Daoy (cell line): Measurements from ENCODE around the gene PPIE. TPM values are rescaled to one million over a fixed set of nuclear protein-coding genes. Genes with fewer than 3 reads are reported as not detected.
"Not testable (repeated sequence)": the region's sequence is repeated elsewhere in the genome, so short reads cannot be mapped to it uniquely, and the experiment has no call there.

Source experiments
- DNase-seq: peaks from one replicate; pipeline ENCODE4 v3.0.0-alpha.2; 2015; ENCODE audit warnings: low read depth
- total RNA-seq: library from RNA; depleted of rRNA; stranded (reverse); fragments of >200 nt; shearing (Covaris generic); gene quantifications from 2 replicates; pipeline ENCODE4 v1.2.3, GENCODE V29; 2014

PPIE gene
- total RNA-seq, 1 experiment from 2014 or later, result 42.3 TPM

DNA sequence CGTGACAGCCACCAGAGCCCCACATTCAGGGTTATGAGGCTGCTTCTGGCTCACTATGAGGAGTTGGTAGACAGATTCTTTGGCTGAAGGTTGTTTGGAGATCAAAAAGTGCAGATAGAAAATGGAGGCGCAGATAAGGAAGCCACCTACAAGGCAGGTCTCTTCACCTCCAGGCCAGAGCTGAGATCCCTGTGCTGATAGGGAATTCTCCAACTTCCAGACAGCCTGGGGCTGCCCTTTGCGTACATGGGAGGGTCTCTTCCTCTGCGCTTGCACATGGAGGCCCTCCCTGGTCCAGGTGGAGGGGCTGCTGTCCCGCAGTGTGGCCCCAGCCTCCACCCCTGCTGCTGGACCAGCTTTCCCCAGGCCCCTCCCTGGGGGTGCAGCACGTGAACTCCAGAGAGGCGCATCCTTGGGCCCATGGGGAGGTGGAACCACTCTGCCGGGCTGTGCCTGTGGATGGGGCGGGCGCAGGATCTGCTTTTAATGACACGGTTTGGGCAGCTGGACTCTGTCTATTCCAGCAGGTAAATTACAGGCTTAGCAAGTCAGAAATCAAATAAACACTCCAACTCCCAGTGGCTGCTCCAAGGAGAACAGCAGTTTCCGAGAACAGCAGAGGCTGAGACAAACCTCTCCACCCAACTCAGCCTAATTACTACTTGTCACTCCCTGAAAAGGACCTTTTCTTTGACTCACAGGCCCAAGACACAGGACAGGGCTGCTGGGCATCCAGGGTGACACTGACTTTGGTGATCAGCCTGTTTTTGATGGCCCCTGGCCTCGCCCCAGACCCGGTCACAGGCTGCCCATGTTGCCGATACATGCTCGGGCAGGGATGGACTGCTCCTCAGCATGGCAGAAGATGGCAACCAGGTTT is 20.1 kb downstream of the PPIE start:
- DNase-seq, result no peak

DNA sequence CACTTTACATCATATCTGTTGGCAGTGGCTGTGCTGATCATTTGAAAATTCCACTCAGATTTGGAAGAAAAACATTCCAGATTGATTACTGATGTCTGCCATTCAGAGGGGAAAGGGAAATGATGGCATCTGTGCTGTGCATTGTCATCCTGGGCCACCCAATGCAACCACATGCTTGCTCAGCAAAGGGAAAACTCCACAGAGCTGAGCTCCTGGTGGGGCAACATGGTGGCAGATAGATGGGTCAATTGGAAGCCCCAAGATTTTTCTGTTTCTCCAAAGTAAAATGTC is 20.7 kb downstream of the PPIE start:
- DNase-seq, result no peak

GRCh38 chr1:39760074-39761008 is 21.7 kb downstream of the PPIE start:
- DNase-seq, result no peak

GRCh38 chr1:39761016-39761415 is 22.3 kb downstream of the PPIE start:
- no peak for DNase-seq

GRCh38 chr1:39761557-39762260 is 23.0 kb downstream of the PPIE start:
- DNase-seq, result no peak

GRCh38 chr1:39762550-39763540 is 24.2 kb downstream of the PPIE start:
- no peak for DNase-seq

DNA sequence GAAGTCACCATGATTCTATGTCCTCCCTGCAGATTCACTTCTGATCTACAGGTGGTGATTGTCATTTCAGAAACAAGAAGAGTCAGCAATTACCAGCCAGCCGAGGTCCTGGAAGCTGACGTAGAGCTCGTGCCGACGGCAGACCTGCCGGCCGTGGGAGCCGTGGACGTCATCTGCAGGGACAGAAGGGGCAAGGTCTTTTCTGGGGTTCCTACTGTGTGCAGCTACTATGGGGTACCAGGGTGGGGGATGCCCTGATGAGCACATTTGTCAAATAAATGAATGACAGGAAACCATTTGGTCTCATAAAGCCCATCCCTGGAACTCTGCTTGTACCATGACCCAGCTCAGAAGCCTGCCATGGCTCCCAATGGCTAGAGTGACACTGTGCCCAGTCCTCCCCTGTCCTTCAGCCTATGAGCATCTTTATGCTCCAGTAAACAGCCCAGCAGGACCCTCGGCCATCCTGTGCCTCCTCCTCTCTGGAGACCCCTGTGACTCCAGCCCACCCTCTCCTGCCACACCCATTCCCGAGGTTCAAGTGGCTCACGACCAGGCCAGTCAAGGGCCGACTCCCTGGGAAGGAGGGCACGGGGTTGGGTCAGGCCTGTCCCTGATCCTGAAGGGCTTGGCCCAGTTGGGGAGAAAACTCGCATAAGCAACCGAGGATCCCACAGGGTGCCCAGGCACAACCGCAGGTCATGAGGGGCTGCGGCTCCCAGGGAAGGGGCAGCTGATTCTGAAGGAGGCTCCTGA is 25.1 kb downstream of the PPIE start:
- DNase-seq, result not testable (repeated sequence)

GRCh38 chr1:39764512-39764911 is 25.8 kb downstream of the PPIE start:
- DNase-seq, result not testable (repeated sequence)

DNA sequence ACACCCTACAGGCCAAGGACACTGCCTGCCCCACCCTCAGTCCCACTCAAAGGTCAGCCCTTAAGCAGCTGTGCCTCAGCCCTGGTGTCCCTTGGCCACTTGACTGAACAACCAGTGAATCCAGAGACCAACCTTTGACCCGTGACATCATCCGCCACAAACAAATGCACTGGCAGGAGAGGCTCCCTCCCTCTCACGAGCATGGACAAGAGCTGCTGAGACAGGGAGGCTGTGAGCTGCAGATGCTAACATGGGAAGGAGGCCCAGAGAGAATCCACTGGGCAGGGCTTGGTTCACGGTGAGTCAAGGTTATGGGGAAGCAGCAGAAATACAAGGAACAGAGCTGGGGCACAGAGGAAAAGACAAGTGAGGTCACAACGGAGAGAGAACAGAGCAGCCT is 27.8 kb downstream of the PPIE start:
- not testable (repeated sequence) for DNase-seq

- DNase-seq, result not testable (repeated sequence)
Measured at GRCh38 chr1:39769502-39769901, 30.8 kb downstream of the PPIE start.

DNA sequence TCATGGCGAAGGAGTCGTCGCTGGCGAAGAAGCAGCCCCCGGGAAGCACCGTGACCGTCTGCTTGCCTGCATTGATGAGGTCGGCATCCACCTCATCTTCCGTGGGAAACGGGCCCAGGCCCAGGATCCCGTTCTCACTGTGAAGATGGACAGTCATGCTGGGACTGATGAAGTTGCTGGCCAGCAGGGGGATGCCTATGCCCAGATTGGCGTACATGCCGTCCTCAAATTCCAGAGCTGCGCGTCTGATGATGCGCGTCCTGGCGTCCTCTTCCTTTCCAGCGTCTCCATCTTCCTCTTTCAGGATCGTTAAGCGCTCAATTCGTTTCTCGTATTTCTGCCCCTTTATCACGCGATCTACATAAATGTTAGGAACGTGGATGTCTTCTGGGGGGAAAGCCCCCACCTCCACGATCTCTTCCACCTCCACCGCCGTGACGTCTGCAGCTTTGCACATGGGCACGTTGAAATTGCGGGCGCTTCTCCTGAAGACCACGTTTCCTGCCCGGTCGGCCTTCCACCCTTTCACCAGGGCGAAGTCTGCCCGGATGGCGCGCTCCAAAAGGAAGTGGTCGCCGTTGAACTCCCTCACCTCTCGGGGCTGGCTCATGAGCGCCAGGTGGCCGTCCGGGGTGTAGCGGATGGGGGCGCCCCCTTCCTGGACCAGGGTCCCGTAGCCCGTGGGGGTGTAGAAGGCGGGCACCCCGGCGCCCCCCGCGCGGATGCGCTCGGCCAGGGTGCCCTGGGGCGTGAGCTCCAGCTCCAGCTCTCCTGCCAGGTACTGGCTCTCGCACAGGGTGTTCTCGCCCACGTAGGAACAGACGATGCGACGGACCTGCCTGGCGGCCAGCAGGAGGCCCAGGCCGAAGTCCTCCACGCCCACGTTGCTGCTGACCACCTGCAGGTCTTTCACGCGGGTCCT is 31.7 kb downstream of the PPIE start:
- DNase-seq, result not testable (repeated sequence)

- DNase-seq, result not testable (repeated sequence)
Measured at GRCh38 chr1:39771022-39771532, 32.4 kb downstream of the PPIE start, which contains the start of gene OXCT2. Gene OXCT2 (minus strand): TSS chr1:39771348. CDS start chr1:39771255, 93 bp downstream.

DNA sequence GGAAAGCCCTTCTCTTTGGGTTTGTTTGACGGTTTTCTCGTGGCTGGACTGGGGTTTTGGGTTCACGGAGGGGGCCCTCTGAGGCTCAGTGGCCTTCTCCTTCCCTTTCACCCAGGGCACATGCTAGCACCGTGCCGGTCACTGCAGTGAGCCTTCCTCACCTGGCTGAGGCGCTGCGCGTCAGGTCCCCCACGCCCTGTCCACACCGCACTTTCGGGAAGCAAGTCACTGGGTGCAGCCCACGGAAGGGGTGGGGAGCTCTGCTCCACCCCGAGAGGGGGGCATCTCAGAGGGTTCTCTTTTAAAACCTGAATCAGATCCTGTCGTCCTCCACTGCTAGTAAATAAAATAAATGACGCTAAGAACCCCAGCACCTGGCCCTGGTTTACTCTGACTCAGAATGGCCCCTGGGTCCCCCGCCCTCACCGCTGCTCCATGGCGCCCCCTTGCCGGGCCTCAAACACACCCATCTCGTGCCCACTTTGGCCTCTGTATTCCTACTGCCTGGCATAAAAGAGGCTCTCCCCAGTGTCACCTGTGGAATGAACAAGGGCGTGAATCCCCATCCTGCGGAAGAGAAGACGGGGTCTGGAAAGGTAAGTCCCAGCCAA is 34.8 kb downstream of the PPIE start:
- DNase-seq, result not testable (repeated sequence)

GRCh38 chr1:39775141-39775540 is 36.5 kb downstream of the PPIE start:
- not testable (repeated sequence) for DNase-seq

DNA sequence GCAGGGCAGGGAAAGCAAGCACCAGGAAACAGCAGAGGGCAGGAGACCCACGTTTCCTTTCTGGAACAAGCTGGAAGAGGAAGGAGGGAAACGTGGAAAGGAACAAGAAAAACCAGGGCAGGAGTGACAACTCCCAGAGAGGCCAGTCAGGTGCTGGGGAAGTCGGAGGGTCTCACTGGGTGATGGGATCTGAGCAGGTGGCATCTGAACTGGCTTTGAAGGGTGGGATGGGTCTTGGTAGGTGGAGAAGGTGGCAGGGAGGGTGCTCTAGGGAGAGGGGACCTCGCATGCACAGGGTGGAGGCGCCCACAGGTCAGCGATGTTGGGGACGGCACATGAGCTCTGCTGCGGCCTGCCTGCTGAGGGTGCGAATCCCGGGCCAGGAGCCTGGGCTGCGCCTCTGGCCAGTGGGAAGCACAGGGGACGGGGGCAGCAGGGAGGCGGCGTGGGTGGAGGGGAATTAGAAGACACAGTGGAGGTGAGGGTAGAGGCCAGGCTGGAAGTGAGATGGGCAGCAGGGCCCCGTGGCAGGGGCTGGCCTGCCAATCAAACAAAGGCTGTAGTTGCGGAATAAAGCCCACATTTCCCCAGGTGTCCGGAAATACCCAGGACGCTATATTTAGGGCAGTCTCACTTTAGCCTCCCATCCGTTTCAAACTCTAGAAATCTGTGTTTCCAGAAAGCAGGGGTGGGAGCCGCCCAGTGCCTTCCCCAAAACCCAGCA is 37.2 kb downstream of the PPIE start:
- DNase-seq, result not testable (repeated sequence)

GRCh38 chr1:39776400-39776713 is 37.7 kb downstream of the PPIE start:
- DNase-seq, result peak; percentile 25

DNA sequence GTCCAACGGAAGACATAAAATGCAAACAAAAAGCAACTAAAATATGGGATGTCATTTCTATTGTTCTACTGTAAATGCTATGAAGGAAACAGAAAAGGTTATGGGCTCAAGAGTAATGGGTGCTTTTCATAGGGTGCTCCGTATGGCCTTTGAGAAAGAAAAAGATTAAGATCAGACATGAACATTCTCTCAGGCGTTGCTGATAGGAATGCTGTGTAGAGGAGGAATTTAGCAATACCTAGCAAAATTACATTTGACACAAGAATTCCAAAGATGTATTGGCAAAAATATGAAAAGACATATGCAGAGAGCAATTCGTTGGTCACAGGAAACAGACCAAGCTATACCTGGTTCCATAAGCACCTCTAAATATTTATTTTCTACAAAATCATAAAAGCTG is 38.2 kb downstream of the PPIE start:
- no peak for DNase-seq

DNA sequence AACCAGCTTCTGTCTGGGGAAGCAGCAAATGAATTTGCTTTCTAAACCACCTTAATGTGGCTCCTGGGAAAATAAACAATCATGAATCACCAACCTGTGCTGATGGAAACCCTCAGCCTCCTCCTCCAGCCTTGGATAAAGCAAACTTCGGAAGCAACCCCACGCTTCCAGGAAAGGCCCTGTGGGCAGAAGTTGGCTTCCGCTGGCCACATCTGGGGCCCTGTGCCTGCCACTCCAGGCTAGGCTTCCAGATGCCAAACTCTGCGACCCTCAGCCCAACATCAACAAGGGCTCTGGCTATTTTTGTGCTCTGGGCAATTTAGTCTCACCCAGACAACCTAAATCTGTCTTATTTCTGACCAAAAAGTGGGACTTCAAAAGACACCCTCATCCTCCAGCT is 38.6 kb downstream of the PPIE start:
- DNase-seq, result peak; percentile 29
